Memory B cell (primary cell): Measurements from ENCODE around the gene DMD.

Experiments used
- ATAC-seq: fragments of 150-1000 bp; cut with Tn5 transposase; 2 replicates; pipeline ENCODE4 v1.10.0; 2021; ENCODE audit warnings: low read depth, mild to moderate bottlenecking, moderate library complexity
- DNase-seq, 2 donors: peaks; one replicate each; pipeline ENCODE4 v3.0.0; 2022; ENCODE audit warnings: low spot score in 2 of 2
- H3K27ac Mint-ChIP-seq: one replicate; pipeline ENCODE4 v1.8.0; 2022; ENCODE audit warnings: mild to moderate bottlenecking, moderate library complexity, mixed read lengths
- H3K27me3 Mint-ChIP-seq: one replicate; pipeline ENCODE4 v1.8.0; 2022; ENCODE audit warnings: mixed read lengths
- H3K36me3 Mint-ChIP-seq: one replicate; pipeline ENCODE4 v1.8.0; 2022; ENCODE audit warnings: mild to moderate bottlenecking, mixed read lengths
- H3K4me1 Mint-ChIP-seq: one replicate; pipeline ENCODE4 v1.8.0; 2022; ENCODE audit warnings: mixed read lengths
- H3K4me3 Mint-ChIP-seq: one replicate; pipeline ENCODE4 v1.8.0; 2022; ENCODE audit warnings: mild to moderate bottlenecking, moderate library complexity, mixed read lengths
- H3K9me3 Mint-ChIP-seq: one replicate; pipeline ENCODE4 v1.8.0; 2022; ENCODE audit warnings: mixed read lengths

The DMD gene

DNA sequence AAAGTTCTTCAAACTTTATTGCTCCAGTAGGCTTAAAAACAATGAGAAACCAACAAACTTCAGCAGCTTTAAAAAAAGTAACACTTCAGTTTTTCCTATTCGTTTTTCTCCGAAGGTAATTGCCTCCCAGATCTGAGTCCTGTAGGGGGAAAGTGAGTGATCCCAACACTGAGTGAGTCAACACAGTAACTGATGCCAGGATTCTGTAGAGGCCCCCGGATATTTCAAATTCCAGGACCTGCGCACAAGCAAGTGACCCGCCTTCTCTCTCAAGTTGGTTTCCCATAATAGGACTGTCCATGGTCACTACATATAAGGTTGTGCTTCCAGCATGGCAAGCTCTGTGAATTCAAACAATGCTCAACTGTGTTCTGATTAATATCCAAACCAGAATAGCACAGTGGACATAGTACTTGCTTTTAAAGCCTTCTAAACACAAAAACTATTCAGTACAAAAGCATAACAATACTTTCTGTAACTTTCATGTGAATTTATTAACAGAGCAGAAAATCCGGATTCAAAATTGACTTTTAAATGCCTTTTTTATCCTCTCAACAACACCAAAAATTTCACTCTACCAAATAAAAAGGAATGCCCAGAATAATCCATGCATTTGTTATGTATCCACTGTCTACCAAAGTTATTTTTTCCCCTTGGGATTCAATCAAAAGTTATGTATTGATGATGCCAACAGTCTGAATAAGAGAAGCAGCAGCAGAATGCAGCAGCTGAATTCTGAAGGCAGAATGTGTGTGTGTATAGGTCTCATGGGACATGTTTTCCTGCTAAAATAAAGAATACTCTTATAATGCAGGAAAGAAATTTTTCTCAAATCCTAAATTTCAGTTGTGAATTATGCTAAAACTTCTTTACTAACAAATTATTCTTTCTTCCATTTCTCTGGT lies at the start of gene DMD:
Gene DMD (minus strand): TSS at position 194 of the 905 bp plus-strand sequence. CDS start 237 bp downstream, outside the sequence.
- Mint-ChIP-seq H3K27me3 (no peaks in the 10 kb centered on the region), H3K4me1 (no peaks in the 10 kb centered on the region), H3K9me3 (no peaks in the 10 kb centered on the region), H3K36me3 (no peaks in the 10 kb centered on the region), H3K27ac (no peak within 1 kb of the TSS), H3K4me3 (no peak within 1 kb of the TSS)
- ATAC-seq (no peak), DNase-seq (no peak)

DNA sequence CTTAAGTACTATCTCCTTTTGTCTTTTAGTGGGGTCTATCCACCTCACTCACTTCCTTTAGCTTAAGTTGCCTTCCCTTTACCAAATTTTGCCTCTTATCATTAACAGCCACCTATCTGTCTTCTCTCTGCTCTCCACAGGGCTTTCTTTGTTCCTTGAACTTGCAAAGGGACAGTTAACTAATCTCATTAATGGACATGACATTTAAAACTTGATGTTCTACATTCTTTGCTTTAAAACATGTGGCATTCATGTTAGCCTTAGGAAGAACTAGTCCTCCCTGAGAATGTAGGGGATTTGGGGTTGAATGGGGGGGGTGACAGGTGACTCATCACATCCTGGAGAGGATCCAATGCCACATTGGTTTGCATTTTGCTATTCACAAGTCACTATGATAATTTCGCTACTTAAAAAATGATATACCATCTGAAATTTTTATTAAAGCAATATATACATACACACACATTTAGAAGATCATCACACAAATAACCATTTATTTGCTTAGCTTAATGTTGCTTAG lies 41.0 kb upstream of the DMD start:
- no peak for ATAC-seq
- H3K9me3 Mint-ChIP-seq = no peaks in the 10 kb centered on the region
- no peaks in the 10 kb centered on the region for H3K27me3 Mint-ChIP-seq
- no peak overlapping the region for H3K4me3 Mint-ChIP-seq
- H3K27ac Mint-ChIP-seq = no peak overlapping the region
- no peaks in the 10 kb centered on the region for H3K36me3 Mint-ChIP-seq
- H3K4me1 Mint-ChIP-seq = no peaks in the 10 kb centered on the region
- DNase-seq = no peak

DNA sequence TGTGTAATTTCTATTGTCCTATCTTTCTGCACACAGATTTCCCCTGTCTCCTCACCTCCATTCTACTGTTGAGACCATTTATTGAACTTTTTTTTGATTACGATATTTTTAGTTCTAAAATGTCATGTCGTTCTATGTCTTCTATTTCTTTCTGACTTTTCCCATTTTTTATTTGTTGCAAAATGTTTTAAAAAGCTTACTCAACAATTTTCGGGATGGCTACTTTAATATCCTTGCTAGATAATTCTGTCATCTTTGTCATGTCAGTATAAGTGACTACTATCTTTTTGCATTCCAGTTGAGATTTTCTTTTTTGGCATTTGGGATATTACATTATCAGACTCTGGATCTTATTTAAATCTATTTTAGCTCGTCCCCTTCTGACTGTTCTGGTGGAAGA lies 7.5 kb upstream of the DMD start:
- Mint-ChIP-seq H3K4me1 (no peaks in the 10 kb centered on the region), H3K4me3 (no peak overlapping the region), H3K27ac (no peak overlapping the region), H3K27me3 (no peaks in the 10 kb centered on the region), H3K36me3 (no peaks in the 10 kb centered on the region), H3K9me3 (peaks cover 2% of the 10 kb centered on the region)
- ATAC-seq (no peak), DNase-seq (no peak)

DNA sequence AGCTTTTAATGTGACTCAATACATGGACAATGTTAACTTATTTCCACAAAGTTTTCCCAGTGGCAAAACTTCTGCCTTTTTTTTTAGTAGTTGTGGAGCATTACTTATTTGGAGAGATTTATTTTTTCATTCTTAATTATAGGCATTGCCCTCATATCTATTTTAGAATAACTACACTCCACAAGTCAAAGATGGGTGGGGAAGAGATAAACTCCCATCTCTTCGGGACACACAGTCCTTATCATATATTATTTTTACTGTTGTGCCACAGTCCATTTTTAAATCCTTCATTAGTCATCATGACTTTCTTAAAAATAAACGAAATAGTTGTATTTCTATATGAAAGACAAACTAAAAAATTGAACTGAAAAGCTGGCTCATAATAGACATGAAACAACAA lies 1.2 kb downstream of the DMD start:
- ATAC-seq (no peak), DNase-seq (no peak)
- H3K9me3 Mint-ChIP-seq = no peaks in the 10 kb centered on the region
- H3K4me3 Mint-ChIP-seq = no peak overlapping the region
- H3K27me3 Mint-ChIP-seq = no peaks in the 10 kb centered on the region
- H3K27ac Mint-ChIP-seq = no peak overlapping the region
- H3K36me3 Mint-ChIP-seq = no peaks in the 10 kb centered on the region
- H3K4me1 Mint-ChIP-seq = no peaks in the 10 kb centered on the region

DNA sequence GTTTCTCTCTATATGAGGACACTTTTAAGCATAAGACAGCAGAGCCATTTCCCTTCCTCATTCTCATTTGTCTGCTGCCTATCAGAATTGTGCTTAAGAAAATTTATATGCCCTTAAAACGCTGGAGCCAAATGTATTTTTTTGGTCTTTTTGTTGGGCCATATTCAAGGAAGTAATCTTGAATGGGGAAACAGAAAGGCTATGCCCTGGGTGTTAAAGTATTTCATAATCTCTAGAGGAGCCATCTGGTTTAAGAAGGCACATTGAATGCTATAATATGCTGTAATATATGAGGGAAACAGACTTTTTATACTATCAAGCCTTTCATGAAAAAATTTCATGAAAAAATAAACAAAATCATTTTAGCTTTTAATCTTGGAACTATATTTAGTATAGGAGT lies 4.3 kb downstream of the DMD start:
- no peaks in the 10 kb centered on the region for H3K27me3 Mint-ChIP-seq
- no peak overlapping the region for H3K27ac Mint-ChIP-seq
- no peak for ATAC-seq
- H3K9me3 Mint-ChIP-seq = no peaks in the 10 kb centered on the region
- H3K36me3 Mint-ChIP-seq = no peaks in the 10 kb centered on the region
- no peak overlapping the region for H3K4me3 Mint-ChIP-seq
- no peaks in the 10 kb centered on the region for H3K4me1 Mint-ChIP-seq
- DNase-seq = no peak

DNA sequence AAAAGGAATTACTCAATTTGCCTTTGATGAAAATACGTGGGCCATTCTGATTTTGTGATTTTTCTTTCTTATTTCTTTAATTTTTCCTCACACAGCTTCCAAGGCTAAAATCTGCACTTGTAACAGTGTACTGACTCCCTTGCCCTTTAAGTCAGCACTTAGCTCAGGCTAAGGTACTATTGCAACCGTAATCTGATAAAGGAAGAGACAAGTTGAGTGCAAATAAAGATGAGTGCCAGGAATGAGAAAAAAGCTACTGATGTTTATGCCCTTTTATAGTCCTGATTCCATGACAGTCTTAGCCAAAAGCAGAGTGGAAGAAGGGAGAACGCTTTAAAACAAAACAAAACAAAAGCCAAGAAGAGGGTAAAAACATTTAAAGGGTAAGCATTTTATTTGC lies 6.0 kb downstream of the DMD start:
- Mint-ChIP-seq H3K36me3 (no peaks in the 10 kb centered on the region), H3K27me3 (no peaks in the 10 kb centered on the region), H3K9me3 (no peaks in the 10 kb centered on the region), H3K4me1 (no peaks in the 10 kb centered on the region), H3K27ac (no peak overlapping the region), H3K4me3 (no peak overlapping the region)
- DNase-seq (no peak), ATAC-seq (no peak)

DNA sequence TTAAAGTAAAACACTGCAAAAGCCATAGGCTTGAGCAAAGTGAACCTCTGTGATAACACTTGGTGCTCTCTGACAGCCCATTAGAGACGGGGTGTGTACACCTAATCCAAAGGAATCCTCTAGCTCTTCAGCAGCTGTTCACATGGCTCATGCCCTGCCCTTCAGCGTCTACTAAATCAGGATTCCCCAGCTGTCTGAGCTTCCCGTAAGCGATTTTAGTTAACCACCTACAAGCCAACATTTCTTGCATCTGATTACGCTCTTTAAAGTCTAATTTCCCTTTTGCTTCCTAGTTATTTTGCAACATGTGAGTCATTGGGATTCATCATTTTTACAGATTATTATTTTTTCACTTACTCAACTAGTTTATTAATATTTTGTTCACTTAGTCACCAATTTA lies 6.5 kb downstream of the DMD start:
- ATAC-seq (no peak), DNase-seq (no peak)
- Mint-ChIP-seq H3K4me3 (no peak overlapping the region), H3K27ac (no peak overlapping the region), H3K27me3 (no peaks in the 10 kb centered on the region), H3K36me3 (no peaks in the 10 kb centered on the region), H3K4me1 (no peaks in the 10 kb centered on the region), H3K9me3 (no peaks in the 10 kb centered on the region)

DNA sequence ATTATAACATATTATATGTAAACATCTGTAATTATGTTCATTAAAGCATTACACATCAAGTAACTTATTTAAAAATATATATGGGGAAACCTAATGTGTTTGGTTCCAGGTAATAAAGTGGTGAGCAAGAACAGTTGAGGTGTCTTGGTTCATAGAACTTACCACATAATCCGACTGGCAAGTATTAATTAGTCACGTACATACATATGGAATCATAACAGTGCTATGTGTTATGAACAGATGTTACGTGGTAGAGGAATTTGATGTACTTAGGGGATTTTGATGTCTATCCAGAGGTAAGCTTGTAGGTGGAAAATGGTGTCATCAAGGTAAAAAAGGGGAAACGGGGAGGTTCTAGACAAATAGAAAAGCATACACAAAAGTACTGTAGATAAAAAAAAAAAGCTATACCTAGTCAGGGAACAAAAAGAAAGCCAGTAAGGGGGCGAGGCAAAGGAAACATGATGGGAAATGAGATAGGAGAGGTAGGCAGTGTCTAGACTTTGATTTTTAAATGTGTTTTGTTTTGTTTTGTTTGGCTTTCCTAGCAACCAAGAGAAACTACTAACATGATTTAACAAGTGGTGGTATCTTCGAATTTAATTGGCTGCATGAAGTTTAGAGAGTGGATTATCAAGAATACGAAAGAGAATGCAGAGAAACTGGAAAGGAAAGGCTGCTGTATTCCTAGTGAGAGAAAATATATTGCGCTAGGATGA lies 12.6 kb downstream of the DMD start:
- DNase-seq (no peak), ATAC-seq (no peak)
- Mint-ChIP-seq H3K9me3 (peaks cover 6% of the 10 kb centered on the region), H3K4me1 (no peaks in the 10 kb centered on the region), H3K36me3 (no peaks in the 10 kb centered on the region), H3K27ac (no peak overlapping the region), H3K27me3 (no peaks in the 10 kb centered on the region), H3K4me3 (no peak overlapping the region)

DNA sequence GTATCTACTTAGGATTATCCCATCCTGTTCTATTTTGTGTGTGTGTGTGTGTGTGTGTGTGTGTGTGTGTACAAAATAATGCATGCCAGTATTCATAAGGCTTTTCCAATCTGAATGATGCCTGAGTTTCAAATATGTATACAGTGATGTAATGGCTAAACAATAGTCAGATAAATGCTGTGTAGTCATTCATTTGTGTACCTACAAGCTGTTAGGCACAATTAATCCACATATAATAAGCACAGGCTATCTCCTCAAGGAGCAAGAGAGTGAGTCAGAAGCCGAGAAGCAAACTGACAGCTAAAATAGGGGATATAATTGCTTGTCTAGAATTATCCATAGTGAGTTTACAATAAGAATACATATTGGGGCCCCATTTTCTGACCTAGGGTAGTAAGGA lies 15.7 kb downstream of the DMD start:
- Mint-ChIP-seq H3K9me3 (peaks cover 6% of the 10 kb centered on the region), H3K27me3 (no peaks in the 10 kb centered on the region), H3K36me3 (no peaks in the 10 kb centered on the region), H3K4me3 (no peak overlapping the region), H3K4me1 (no peaks in the 10 kb centered on the region), H3K27ac (no peak overlapping the region)
- ATAC-seq (no peak), DNase-seq (no peak)

DNA sequence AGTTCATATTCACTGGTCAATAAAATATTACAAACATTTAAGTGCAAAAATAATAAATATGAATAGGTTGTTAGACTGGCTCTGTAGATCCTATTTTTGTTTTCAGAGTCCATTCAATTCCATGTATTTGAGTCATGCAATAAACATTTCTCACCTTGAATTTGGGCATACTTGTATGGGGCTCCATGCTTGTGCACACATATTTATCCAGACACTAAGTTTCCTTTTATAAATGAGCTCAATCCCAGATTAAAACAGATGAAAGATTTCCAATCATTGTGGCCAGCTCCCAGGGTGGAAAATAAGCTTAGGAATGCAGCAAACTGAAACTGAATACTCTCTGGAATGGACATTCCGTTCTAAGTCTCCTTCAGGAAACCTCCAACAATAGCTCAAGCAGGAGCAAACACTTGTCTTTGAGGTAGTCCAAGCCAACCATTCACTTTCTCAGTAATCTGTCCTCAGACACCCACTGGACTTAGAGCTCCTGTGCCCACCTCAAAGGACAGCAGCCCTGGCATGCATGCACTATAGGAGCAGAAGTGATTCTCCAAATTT lies 16.4 kb downstream of the DMD start:
- Mint-ChIP-seq H3K4me1 (no peaks in the 10 kb centered on the region), H3K27ac (no peak overlapping the region), H3K4me3 (no peak overlapping the region), H3K27me3 (no peaks in the 10 kb centered on the region), H3K36me3 (no peaks in the 10 kb centered on the region), H3K9me3 (peaks cover 6% of the 10 kb centered on the region)
- DNase-seq (no peak), ATAC-seq (no peak)

DNA sequence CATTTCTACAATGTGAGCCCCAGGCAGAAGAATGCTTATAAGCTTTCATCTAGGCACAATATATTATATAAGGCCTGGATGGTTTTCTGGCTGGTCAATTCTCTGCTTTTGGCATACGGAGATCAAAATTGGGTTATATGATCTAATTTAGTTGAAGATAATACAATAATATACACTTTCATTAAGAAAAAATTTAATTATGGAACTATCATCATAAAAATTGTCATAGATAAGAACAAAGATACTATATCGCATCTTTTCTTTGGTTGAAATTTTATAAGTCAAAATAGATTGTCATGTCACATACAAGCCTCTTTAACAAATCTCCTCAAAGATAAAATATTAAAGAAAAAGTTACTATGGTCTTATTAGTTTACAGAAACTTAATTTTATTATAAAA lies 17.1 kb downstream of the DMD start:
- no peaks in the 10 kb centered on the region for H3K36me3 Mint-ChIP-seq
- no peak overlapping the region for H3K4me3 Mint-ChIP-seq
- DNase-seq (no peak), ATAC-seq (no peak)
- peaks cover 4% of the 10 kb centered on the region for H3K9me3 Mint-ChIP-seq
- no peaks in the 10 kb centered on the region for H3K4me1 Mint-ChIP-seq
- no peaks in the 10 kb centered on the region for H3K27me3 Mint-ChIP-seq
- H3K27ac Mint-ChIP-seq = no peak overlapping the region

DNA sequence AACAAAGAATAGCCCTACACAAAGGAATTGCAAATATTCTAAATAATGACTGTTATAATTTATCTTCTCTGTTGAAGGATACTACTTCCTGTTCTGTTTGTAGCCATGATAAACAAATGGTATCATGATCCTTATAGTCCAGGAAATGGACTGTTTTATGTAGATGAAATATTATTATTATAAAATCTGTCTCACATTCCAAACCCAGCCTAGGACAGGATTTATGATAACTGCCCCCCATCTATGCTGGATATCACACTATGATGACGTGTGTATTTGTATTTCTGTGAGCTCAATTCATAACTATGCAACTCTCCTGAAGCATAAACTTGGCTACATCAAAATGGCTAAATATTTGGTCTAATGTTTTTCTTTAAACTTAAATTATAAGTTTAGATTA lies 21.3 kb downstream of the DMD start:
- H3K27me3 Mint-ChIP-seq = no peaks in the 10 kb centered on the region
- no peak overlapping the region for H3K27ac Mint-ChIP-seq
- no peak overlapping the region for H3K4me3 Mint-ChIP-seq
- no peak for ATAC-seq
- no peaks in the 10 kb centered on the region for H3K4me1 Mint-ChIP-seq
- H3K9me3 Mint-ChIP-seq = peaks cover 2% of the 10 kb centered on the region
- no peak for DNase-seq
- H3K36me3 Mint-ChIP-seq = no peaks in the 10 kb centered on the region

DNA sequence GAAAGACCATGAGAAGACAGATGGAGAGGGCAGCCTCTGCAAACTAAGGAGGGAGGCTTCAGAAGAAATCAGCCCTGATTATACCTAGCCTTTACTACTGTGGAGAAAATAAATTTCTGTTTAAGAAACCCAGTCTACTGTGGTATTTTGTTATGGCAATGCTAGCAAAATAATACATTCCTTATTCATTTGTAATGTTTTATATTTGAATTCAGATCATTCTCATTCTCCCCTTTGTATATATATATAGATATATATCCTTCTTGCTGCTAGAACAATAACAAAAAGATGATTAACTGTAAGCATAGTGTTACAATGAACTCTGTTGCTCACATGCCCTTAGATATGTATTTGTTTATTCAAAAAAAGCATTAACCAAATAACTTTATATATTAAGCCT lies 22.5 kb downstream of the DMD start:
- Mint-ChIP-seq H3K4me1 (no peaks in the 10 kb centered on the region), H3K27me3 (no peaks in the 10 kb centered on the region), H3K36me3 (no peaks in the 10 kb centered on the region), H3K27ac (no peak overlapping the region), H3K9me3 (peaks cover 2% of the 10 kb centered on the region), H3K4me3 (no peak overlapping the region)
- ATAC-seq (no peak), DNase-seq (no peak)

DNA sequence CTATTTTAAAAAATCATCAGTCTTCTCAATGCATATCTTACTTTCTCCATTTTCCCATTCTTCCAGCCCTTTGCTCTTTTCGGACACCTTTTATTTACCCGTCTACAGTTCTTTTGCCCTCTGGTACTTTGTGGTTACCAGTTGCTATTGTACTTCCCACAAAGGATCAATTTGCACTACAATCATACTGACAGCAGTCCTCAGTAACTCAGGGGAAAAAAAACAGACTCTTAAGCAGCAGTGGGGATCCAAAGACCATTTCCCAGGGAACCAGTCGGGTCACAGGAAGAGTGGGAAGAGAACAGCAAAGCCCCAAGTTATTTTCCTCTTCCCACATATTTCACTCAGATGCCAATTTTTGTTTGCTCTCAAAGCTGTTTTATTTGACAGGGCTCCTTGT lies 23.1 kb downstream of the DMD start:
- Mint-ChIP-seq H3K27me3 (no peaks in the 10 kb centered on the region), H3K27ac (no peak overlapping the region), H3K36me3 (no peaks in the 10 kb centered on the region), H3K4me3 (no peak overlapping the region), H3K9me3 (peaks cover 2% of the 10 kb centered on the region), H3K4me1 (no peaks in the 10 kb centered on the region)
- DNase-seq = no peak
- ATAC-seq = no peak
